ENCODE measurements around the gene SERPING1.
A peak's percentile ranks its signal among the peaks of the same experiment; 100 is the strongest.

Gene SERPING1

GRCh38 chr11:57597916-57598830 is 688 bp downstream of the SERPING1 start:
- DNase-seq, result peak in 1 of 3 experiments; percentile 11

GRCh38 chr11:57598831-57599155 is 1.3 kb downstream of the SERPING1 start:
- no peak for DNase-seq

- DNase-seq, result no peak
Observed at GRCh38 chr11:57599381-57599780, 1.9 kb downstream of the SERPING1 start.

GRCh38 chr11:57601297-57601696 is 3.8 kb downstream of the SERPING1 start:
- DNase-seq, result no peak

- no peak for DNase-seq
Observed at GRCh38 chr11:57604296-57605027, 7.0 kb downstream of the SERPING1 start.

GRCh38 chr11:57605028-57605420 is 7.5 kb downstream of the SERPING1 start:
- no peak for DNase-seq

- no peak for DNase-seq
Observed at GRCh38 chr11:57610170-57610569, 12.7 kb downstream of the SERPING1 start.

- DNase-seq, result no peak
Observed at GRCh38 chr11:57614234-57614772, 16.8 kb downstream of the SERPING1 start.

- DNase-seq, result no peak
Observed at GRCh38 chr11:57615308-57615707, 17.8 kb downstream of the SERPING1 start.

GRCh38 chr11:57616595-57616994 is 19.1 kb downstream of the SERPING1 start:
- no peak for DNase-seq

- no peak for DNase-seq
Observed at GRCh38 chr11:57618438-57618837, 21.0 kb downstream of the SERPING1 start.

- no peak for DNase-seq
Observed at GRCh38 chr11:57619331-57619730, 21.8 kb downstream of the SERPING1 start.

- peak in 1 of 3 experiments; percentile 37 for DNase-seq
Observed at GRCh38 chr11:57620467-57620866, 23.0 kb downstream of the SERPING1 start.

GRCh38 chr11:57622263-57622662 is 24.8 kb downstream of the SERPING1 start:
- DNase-seq, result peak in 2 of 3 experiments; percentile 17 to 68

GRCh38 chr11:57624864-57625263 is 27.4 kb downstream of the SERPING1 start:
- DNase-seq, result no peak

GRCh38 chr11:57626895-57627294 is 29.4 kb downstream of the SERPING1 start:
- DNase-seq, result no peak

GRCh38 chr11:57630171-57630570 is 32.7 kb downstream of the SERPING1 start:
- DNase-seq, result no peak

GRCh38 chr11:57632116-57632515 is 34.6 kb downstream of the SERPING1 start:
- DNase-seq, result no peak

- no peak for DNase-seq
Observed at GRCh38 chr11:57633394-57634070, 36.0 kb downstream of the SERPING1 start.

GRCh38 chr11:57634311-57634710 is 36.8 kb downstream of the SERPING1 start:
- no peak for DNase-seq

- DNase-seq, result no peak
Observed at GRCh38 chr11:57635246-57635645, 37.8 kb downstream of the SERPING1 start.

GRCh38 chr11:57637626-57638004 is 40.1 kb downstream of the SERPING1 start:
- no peak for DNase-seq

Measured in NCI-H1417 (cell line).